NCI-H187 (cell line): ENCODE measurements around the gene ANO1.
"Not testable (repeated sequence)": the region's sequence is repeated elsewhere in the genome, so short reads cannot be mapped to it uniquely, and the experiment has no call there.

Experiments used
- DNase-seq, 2 experiments: peaks; one replicate each; lab custom pipeline; 2025; lab: John Stamatoyannopoulos, UW

The ANO1 gene

GRCh38 chr11:70212227-70212811, 134.2 kb downstream of the ANO1 start:
- DNase-seq = no peak

- not testable (repeated sequence) for DNase-seq
Measured at GRCh38 chr11:70217388-70217787, 139.3 kb downstream of the ANO1 start.

GRCh38 chr11:70218076-70218475, 140.0 kb downstream of the ANO1 start:
- DNase-seq = not testable (repeated sequence)

- DNase-seq = no peak
Measured at GRCh38 chr11:70220136-70220535, 142.0 kb downstream of the ANO1 start.

GRCh38 chr11:70220920-70221319, 142.8 kb downstream of the ANO1 start:
- no peak for DNase-seq

GRCh38 chr11:70225681-70226177, 147.6 kb downstream of the ANO1 start:
- DNase-seq = no peak

GRCh38 chr11:70226183-70226582, 148.1 kb downstream of the ANO1 start:
- no peak for DNase-seq

- no peak for DNase-seq
Measured at GRCh38 chr11:70226967-70227366, 148.8 kb downstream of the ANO1 start.

GRCh38 chr11:70229737-70230136, 151.6 kb downstream of the ANO1 start:
- no peak for DNase-seq

- no peak for DNase-seq
Measured at GRCh38 chr11:70230151-70230839, 152.2 kb downstream of the ANO1 start.

- DNase-seq = no peak
Measured at GRCh38 chr11:70230840-70231710, 153.0 kb downstream of the ANO1 start.

- DNase-seq = no peak
Measured at GRCh38 chr11:70233034-70233433, 154.9 kb downstream of the ANO1 start.

- DNase-seq = no peak
Measured at GRCh38 chr11:70233511-70233934, 155.4 kb downstream of the ANO1 start.

GRCh38 chr11:70233962-70234361, 155.8 kb downstream of the ANO1 start:
- no peak for DNase-seq
